ENCODE measurements around the gene RGS10. TPM values are rescaled to one million over a fixed set of nuclear protein-coding genes. Genes with fewer than 3 reads are reported as not detected.

The RGS10 gene
- total RNA-seq, 1 donor from 2014 or later, result 31.0 TPM

DNA sequence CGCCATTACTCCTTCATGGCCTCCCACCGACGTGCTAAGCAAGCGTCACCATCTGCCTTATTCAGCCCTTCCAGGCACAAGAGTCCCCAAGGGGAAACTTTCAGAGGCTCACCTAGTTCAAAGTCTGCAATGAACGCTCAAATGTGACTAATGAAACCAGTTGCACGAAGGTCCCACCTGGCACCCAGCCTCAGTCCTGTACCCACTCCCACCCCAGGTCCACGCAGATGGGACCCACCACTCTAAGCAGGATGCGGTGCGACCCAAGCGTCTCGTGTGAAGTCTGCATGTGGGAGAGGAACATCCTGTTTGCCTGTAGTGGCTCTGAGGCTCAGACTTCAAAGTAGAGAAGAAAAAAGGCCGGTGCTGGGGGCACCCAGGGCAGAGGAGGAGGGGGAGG is 40.3 kb downstream of the RGS10 start:
- Histone ChIP-seq H3K27me3 (no peaks in the 10 kb centered on the region), H3K36me3 (no peaks in the 10 kb centered on the region), H3K4me3 (no peak overlapping the region), H3K9me3 (no peaks in the 10 kb centered on the region), H3K27ac (peak overlapping the region; percentile 24), H3K4me1 (no peaks in the 10 kb centered on the region)
- intact Hi-C loops (cut with DNase I), result no loop called here
- peak; percentile 45 for ATAC-seq
- DNase-seq, result no peak
- TF ChIP-seq, protein P1, sequence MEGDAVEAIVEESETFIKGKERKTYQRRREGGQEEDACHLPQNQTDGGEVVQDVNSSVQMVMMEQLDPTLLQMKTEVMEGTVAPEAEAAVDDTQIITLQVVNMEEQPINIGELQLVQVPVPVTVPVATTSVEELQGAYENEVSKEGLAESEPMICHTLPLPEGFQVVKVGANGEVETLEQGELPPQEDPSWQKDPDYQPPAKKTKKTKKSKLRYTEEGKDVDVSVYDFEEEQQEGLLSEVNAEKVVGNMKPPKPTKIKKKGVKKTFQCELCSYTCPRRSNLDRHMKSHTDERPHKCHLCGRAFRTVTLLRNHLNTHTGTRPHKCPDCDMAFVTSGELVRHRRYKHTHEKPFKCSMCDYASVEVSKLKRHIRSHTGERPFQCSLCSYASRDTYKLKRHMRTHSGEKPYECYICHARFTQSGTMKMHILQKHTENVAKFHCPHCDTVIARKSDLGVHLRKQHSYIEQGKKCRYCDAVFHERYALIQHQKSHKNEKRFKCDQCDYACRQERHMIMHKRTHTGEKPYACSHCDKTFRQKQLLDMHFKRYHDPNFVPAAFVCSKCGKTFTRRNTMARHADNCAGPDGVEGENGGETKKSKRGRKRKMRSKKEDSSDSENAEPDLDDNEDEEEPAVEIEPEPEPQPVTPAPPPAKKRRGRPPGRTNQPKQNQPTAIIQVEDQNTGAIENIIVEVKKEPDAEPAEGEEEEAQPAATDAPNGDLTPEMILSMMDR (IDR thresholded peaks at IDR 0.05), result no peak

DNA sequence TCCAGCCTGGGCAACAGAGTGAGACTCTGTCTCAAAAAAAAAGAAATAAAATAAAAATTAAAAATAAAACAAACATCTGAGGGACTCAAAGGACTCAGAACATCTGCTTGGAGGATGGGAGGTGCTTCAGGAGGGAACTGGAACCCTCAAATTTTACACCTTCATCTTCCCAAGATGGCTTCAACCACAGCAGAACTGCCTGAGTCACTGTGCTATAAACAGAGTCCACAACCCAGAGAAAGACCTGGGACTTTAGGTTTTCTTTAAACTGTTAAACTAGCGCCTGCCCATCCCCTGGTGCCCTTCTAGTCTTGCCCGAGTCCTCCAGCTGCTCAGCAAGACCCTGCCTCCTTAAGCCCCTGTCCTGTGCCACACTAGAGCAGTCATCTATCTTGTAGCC is 40.8 kb downstream of the RGS10 start:
- H3K4me1 ChIP-seq, result no peaks in the 10 kb centered on the region
- intact Hi-C loops (cut with DNase I), result no loop called here
- H3K4me3 ChIP-seq, result no peak overlapping the region
- ATAC-seq (no peak), DNase-seq (no peak)
- no peaks in the 10 kb centered on the region for H3K36me3 ChIP-seq
- H3K27me3 ChIP-seq, result no peaks in the 10 kb centered on the region
- H3K9me3 ChIP-seq, result no peaks in the 10 kb centered on the region
- TF ChIP-seq, protein P1 (IDR thresholded peaks at IDR 0.05), result no peak
- H3K27ac ChIP-seq, result no peak overlapping the region

DNA sequence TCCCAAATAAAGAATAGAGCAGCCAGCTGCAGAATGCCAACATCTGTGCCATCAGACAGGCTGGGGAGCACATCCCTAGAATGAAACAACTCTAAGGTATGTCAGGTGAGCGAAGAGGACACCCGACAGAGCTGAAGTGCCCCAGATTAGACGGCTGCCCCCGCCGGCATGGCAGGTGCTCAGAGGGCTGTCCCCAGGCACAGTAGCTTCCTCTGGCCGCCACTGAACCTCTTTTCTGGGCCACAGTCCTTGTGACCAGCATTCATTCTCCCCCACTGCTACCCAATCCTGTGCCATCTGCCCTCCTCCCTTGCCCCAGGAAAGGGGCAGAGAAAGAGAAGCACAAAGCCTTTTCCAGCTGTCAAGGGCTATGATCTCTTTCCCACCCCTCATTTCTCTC is 41.7 kb downstream of the RGS10 start:
- ATAC-seq (no peak), DNase-seq (no peak)
- H3K4me1 ChIP-seq, result no peaks in the 10 kb centered on the region
- H3K4me3 ChIP-seq, result no peak overlapping the region
- H3K36me3 ChIP-seq, result no peaks in the 10 kb centered on the region
- TF ChIP-seq, protein P1 (IDR thresholded peaks at IDR 0.05), result no peak
- no peak overlapping the region for H3K27ac ChIP-seq
- intact Hi-C loops (cut with DNase I), result no loop called here
- H3K27me3 ChIP-seq, result no peaks in the 10 kb centered on the region
- no peaks in the 10 kb centered on the region for H3K9me3 ChIP-seq

DNA sequence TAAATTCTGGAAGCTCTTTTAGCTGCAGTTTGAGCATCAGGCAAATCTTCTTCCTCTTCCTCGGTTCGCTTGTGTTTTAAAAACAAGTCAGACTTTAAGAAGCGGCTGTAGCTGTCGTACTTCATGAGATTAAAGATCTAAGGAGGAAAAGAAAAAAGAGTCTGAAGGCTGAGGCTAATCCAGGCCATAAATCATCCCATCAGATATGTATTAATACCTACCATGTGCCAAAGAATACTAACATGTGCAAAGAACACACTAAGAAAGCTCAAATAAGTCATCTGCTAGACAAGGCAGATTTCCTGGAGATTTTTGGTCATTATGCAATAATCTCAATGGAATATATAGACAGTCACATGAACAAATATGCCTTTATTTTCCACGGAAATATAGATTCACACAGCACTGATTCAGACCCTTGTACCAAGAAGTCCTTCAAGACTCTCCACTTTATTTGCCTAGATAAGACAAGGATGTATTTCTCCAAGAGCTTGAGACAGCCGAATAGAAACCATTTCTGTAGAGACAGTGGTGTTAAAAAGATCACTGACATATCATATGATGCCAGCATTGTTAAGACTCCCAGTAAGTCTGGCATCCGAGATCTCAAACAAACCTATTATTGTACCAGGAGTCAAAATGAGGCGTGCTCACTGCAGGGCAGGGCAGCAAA is 42.3 kb downstream of the RGS10 start:
- H3K4me1 ChIP-seq, result no peaks in the 10 kb centered on the region
- no peaks in the 10 kb centered on the region for H3K27me3 ChIP-seq
- TF ChIP-seq, protein P1 (IDR thresholded peaks at IDR 0.05), result no peak
- no peaks in the 10 kb centered on the region for H3K36me3 ChIP-seq
- intact Hi-C loops (cut with DNase I), result no loop called here
- DNase-seq (no peak), ATAC-seq (no peak)
- H3K9me3 ChIP-seq, result no peaks in the 10 kb centered on the region
- no peak overlapping the region for H3K4me3 ChIP-seq
- H3K27ac ChIP-seq, result no peak overlapping the region

DNA sequence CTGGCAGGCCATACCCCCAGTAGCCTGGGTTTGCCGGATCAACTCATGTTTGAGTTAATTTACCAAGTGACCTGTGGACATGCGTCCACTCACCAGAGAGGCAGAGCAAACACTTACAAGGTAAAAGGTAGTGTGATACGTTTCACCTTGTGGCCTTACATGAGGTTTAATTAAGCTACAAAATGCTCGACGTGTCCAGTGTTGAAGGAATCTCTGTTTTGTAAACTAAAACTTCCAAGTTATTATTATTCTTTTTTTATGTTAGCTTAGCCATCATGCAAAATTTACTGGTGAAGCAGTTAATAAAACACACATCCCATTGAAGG is 42.9 kb downstream of the RGS10 start:
- intact Hi-C loops (cut with DNase I), result no loop called here
- ATAC-seq, result no peak
- no peak overlapping the region for H3K27ac ChIP-seq
- no peaks in the 10 kb centered on the region for H3K9me3 ChIP-seq
- H3K36me3 ChIP-seq, result no peaks in the 10 kb centered on the region
- H3K4me1 ChIP-seq, result no peaks in the 10 kb centered on the region
- DNase-seq, result no peak
- H3K27me3 ChIP-seq, result no peaks in the 10 kb centered on the region
- H3K4me3 ChIP-seq, result no peak overlapping the region
- TF ChIP-seq, protein P1 (IDR thresholded peaks at IDR 0.05), result no peak

All from upper lobe of right lung (tissue), 1 donor.